Naive thymus-derived CD4-positive, alpha-beta T cell (primary cell): Measurements from ENCODE around the gene RNASEH2A. TPM values are rescaled to one million over a fixed set of nuclear protein-coding genes. Genes with fewer than 3 reads are reported as not detected.

Source experiments
- ATAC-seq: fragments of 150-1000 bp; cut with Tn5 transposase; 2 replicates; pipeline ENCODE4 v1.10.0; 2021; ENCODE audit warnings: mild to moderate bottlenecking, moderate library complexity
- CTCF ChIA-PET: fragments of 350-600 bp; sonication (Branson Sonifier 250); formaldehyde crosslinking; loops from one replicate; lab custom pipeline; 2021; ENCODE audit warnings: antibody characterized with exemption; lab: Charles Lee
- POLR2A ChIA-PET: fragments of 350-600 bp; sonication (Branson Sonifier 250); formaldehyde crosslinking; loops from one replicate; lab custom pipeline; 2021; ENCODE audit warnings: antibody characterized with exemption, inconsistent platforms; lab: Charles Lee
- DNase-seq, 9 donors: peaks; one replicate each; pipeline versions ENCODE4 v3.0.0 to v3.0.0-alpha.2; 2020 to 2022; ENCODE audit warnings: mixed read lengths in 1 of 9
- H3K27ac ChIP-seq: one replicate; pipeline ENCODE4 v1.7.0; 2013; ENCODE audit warnings: mild to moderate bottlenecking, low read depth, low read length, moderate library complexity
- H3K27me3 ChIP-seq, 2 donors: one replicate each; pipeline ENCODE4 v1.7.0; 2013; ENCODE audit warnings: low read length in 2 of 2, mild to moderate bottlenecking in 2 of 2, moderate library complexity in 2 of 2; ENCODE audit not compliant: control insufficient read depth in 2 of 2, insufficient read depth in 2 of 2
- H3K36me3 ChIP-seq, 3 experiments: 1 replicate in 2 of 3; 2 replicates in 1 of 3; pipeline ENCODE4 v1.7.0; 2013; ENCODE audit warnings: low read length in 3 of 3, mild to moderate bottlenecking in 3 of 3, moderate library complexity in 1 of 3; ENCODE audit not compliant: insufficient read depth in 3 of 3, control insufficient read depth in 2 of 3
- H3K4me1 ChIP-seq, 2 donors: one replicate each; pipeline ENCODE4 v1.7.0; 2013; ENCODE audit warnings: low read length in 2 of 2, mild to moderate bottlenecking in 2 of 2, moderate library complexity in 1 of 2; ENCODE audit not compliant: control insufficient read depth in 2 of 2, insufficient read depth in 2 of 2
- H3K4me3 ChIP-seq: 2 replicates; pipeline ENCODE4 v1.7.0; 2013; ENCODE audit warnings: mild to moderate bottlenecking, low read length
- H3K9me3 ChIP-seq, 3 experiments: 1 replicate in 2 of 3; 2 replicates in 1 of 3; pipeline ENCODE4 v1.7.0; 2013; ENCODE audit warnings: low read length in 3 of 3; ENCODE audit not compliant: control insufficient read depth in 2 of 3
- H3K27ac Mint-ChIP-seq, 9 donors: one replicate each; pipeline ENCODE4 v1.8.0; 2020 to 2022; ENCODE audit warnings: mixed read lengths in 9 of 9, mild to moderate bottlenecking in 8 of 9, moderate library complexity in 5 of 9, inconsistent platforms in 2 of 9
- H3K27me3 Mint-ChIP-seq, 5 donors: one replicate each; pipeline ENCODE4 v1.8.0; 2021 to 2022; ENCODE audit warnings: mixed read lengths in 5 of 5, mild to moderate bottlenecking in 1 of 5
- H3K36me3 Mint-ChIP-seq, 5 donors: one replicate each; pipeline ENCODE4 v1.8.0; 2020 to 2022; ENCODE audit warnings: mixed read lengths in 5 of 5, mild to moderate bottlenecking in 3 of 5, inconsistent platforms in 1 of 5
- H3K4me1 Mint-ChIP-seq, 7 donors: one replicate each; pipeline ENCODE4 v1.8.0; 2020 to 2022; ENCODE audit warnings: mixed read lengths in 7 of 7, mild to moderate bottlenecking in 3 of 7, inconsistent platforms in 1 of 7
- H3K4me3 Mint-ChIP-seq, 10 donors: one replicate each; pipeline ENCODE4 v1.8.0; 2020 to 2022; ENCODE audit warnings: mild to moderate bottlenecking in 10 of 10, mixed read lengths in 10 of 10, moderate library complexity in 6 of 10, inconsistent platforms in 2 of 10
- H3K9me3 Mint-ChIP-seq, 11 donors: one replicate each; pipeline ENCODE4 v1.8.0; 2020 to 2022; ENCODE audit warnings: mixed read lengths in 11 of 11, mild to moderate bottlenecking in 4 of 11, inconsistent platforms in 1 of 11, moderate library complexity in 1 of 11
- intact Hi-C, 2 donors: fragments of 100-400 bp; cut with micrococcal nuclease; formaldehyde crosslinking; loops; one replicate each; pipeline ENCODE4 v1.15.1; 2023
- polyA plus RNA-seq, 2 donors: library from polyadenylated mRNA; unstranded; fragments of 300-500 nt; fragmentation: Illumina TruSeq; gene quantifications; one replicate each; pipeline ENCODE4 v1.2.3, GENCODE V29; 2021
- total RNA-seq, 6 experiments: library from RNA in 5 of 6; stranded (reverse) in 5 of 6; gene quantifications; 1 replicate in 5 of 6; 2 replicates in 1 of 6; pipeline ENCODE4 v1.2.3 and lab custom pipeline; 2021 to 2026

RNASEH2A gene
- total and polyA plus RNA-seq, 7 experiments from 2014 or later, result 1.6 to 30.9 (median 12.8) TPM

DNA sequence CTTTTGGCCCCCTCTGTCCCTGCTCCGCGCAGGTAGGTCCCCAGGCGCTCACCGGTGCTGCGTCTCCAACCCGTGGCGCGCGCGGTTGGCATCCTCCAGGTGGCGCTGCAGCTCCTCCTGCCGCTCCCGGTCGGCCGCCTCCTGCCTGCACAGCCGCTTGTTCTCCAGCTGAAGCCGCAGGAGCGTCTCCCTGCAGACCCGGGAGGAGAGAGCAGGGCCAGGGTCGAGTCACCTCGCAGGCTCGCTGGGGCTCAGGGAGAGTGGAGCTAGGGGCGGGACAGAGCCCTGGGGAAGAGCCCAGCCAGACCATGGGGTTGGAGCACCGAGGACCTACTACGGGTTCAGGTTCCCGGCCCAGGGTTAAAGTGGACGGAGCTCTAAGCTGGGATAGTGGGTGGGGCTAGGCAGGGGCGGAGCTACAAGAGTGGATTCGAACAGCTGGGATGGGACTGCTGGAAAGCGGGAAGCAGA is 40.3 kb upstream of the RNASEH2A start:
- no peaks in the 10 kb centered on the region for H3K27me3 Mint-ChIP-seq
- POLR2A ChIA-PET, result interaction anchor here (0.6 to 3.8 kb wide), 12 partner anchors 9 to 197 kb away, joined by 3 to 29 read pairs (median 4); partner anchors contain the start of genes HOOK2 and JUNB
- CTCF ChIA-PET, result interaction anchor here (0.6 to 7.8 kb wide), 16 partner anchors 8 to 362 kb away, joined by 3 to 121 read pairs (median 4); partner anchors contain the start of gene TNPO2
- H3K9me3 Mint-ChIP-seq, result no peaks in the 10 kb centered on the region
- peak overlapping the region in 3 of 10 donors; percentile 7 to 60 (median 44) for H3K4me3 Mint-ChIP-seq
- H3K27ac ChIP-seq, result no peak overlapping the region
- H3K9me3 ChIP-seq, result no peaks in the 10 kb centered on the region
- peak in 8 of 9 donors; percentile 64 to 89 (median 72) for DNase-seq
- intact Hi-C loops, result loop anchor here (1.0 kb wide), 3 partner anchors 9 to 81 kb away; partner anchors contain the start of gene HOOK2 (in 1 of the 2)
- H3K27ac Mint-ChIP-seq, result no peak overlapping the region
- peak; percentile 92 for ATAC-seq
- H3K4me1 ChIP-seq, result no peaks in the 10 kb centered on the region
- H3K4me3 ChIP-seq, result no peak overlapping the region
- H3K4me1 Mint-ChIP-seq, result peaks cover 0 to 9% (median 0%) of the 10 kb centered on the region in 7 donors
- peaks cover 0 to 14% (median 0%) of the 10 kb centered on the region in 5 donors for H3K36me3 Mint-ChIP-seq
- no peaks in the 10 kb centered on the region for H3K27me3 ChIP-seq
- H3K36me3 ChIP-seq, result peaks cover 0 to 9% (median 4%) of the 10 kb centered on the region in 3 experiments

DNA sequence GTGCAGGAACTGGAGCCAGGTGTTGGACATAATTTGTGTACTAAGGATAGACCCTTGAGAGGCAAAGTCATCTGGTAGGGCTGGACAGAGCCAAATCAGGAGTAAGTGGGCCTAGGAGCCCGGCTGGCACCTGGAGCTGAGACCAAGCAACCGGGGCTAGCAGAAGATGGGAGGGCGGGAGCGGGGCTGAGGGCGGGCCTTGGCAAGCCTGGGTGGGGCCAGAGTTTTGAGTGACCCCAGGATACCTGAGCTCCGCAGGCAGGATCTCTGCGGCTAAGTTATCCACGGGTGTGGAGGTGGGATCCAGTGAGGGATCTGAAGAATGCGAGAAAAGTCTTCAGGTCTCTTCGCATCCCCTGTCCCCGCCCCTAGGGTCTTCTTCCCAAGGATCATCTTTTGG is 39.2 kb upstream of the RNASEH2A start:
- ATAC-seq, result no peak
- Mint-ChIP-seq H3K27ac (no peak overlapping the region), H3K27me3 (no peaks in the 10 kb centered on the region), H3K9me3 (no peaks in the 10 kb centered on the region), H3K36me3 (peaks cover 0 to 14% (median 0%) of the 10 kb centered on the region in 5 donors), H3K4me3 (no peak overlapping the region), H3K4me1 (peaks cover 0 to 10% (median 0%) of the 10 kb centered on the region in 7 donors)
- Histone ChIP-seq H3K4me3 (no peak overlapping the region), H3K9me3 (no peaks in the 10 kb centered on the region), H3K27me3 (no peaks in the 10 kb centered on the region), H3K4me1 (no peaks in the 10 kb centered on the region), H3K27ac (no peak overlapping the region), H3K36me3 (peaks cover 0 to 9% (median 4%) of the 10 kb centered on the region in 3 experiments)
- intact Hi-C loops, result no loop called here
- CTCF ChIA-PET, result interaction anchor here (0.7 to 7.8 kb wide), 5 partner anchors 9 to 80 kb away, joined by 3 to 121 read pairs (median 10); no protein-coding TSS in a partner anchor
- no peak for DNase-seq
- POLR2A ChIA-PET, result interaction anchor here (2.9 to 3.8 kb wide), 2 partner anchors 25 to 28 kb away, joined by 18 to 29 read pairs; partner anchors contain the start of gene JUNB

DNA sequence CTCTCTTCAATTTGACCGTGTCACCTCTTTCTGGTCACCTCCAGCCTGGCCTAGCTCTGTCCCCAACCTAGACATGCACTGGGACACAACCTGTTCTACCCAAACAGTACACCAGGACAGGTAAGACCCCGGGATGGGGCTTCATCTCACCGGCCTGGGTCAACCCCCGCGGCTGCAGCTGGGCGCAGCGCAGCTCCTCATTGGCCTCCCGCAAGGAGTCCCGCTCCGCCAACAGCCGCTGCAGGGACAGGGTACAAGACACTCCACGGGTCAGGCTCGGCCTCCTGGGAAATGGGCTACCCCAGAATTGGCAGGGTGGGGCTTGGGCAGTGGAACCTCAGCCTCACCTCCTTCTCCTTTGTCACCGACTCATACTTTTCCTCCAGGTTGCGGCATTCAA is 38.7 kb upstream of the RNASEH2A start:
- H3K36me3 ChIP-seq, result peaks cover 0 to 9% (median 4%) of the 10 kb centered on the region in 3 experiments
- no peak overlapping the region for H3K27ac ChIP-seq
- H3K4me1 ChIP-seq, result no peaks in the 10 kb centered on the region
- Mint-ChIP-seq H3K9me3 (no peaks in the 10 kb centered on the region), H3K36me3 (peaks cover 0 to 14% (median 0%) of the 10 kb centered on the region in 5 donors), H3K4me1 (peaks cover 0 to 10% (median 0%) of the 10 kb centered on the region in 7 donors), H3K27ac (peak overlapping the region in 1 of 9 donors; percentile 58), H3K27me3 (no peaks in the 10 kb centered on the region), H3K4me3 (no peak overlapping the region)
- intact Hi-C loops, result no loop called here
- ATAC-seq, result no peak
- CTCF ChIA-PET, result interaction anchor here (0.7 to 7.8 kb wide), 4 partner anchors 10 to 80 kb away, joined by 3 to 121 read pairs (median 60); no protein-coding TSS in a partner anchor
- H3K4me3 ChIP-seq, result no peak overlapping the region
- no peak for DNase-seq
- no peaks in the 10 kb centered on the region for H3K27me3 ChIP-seq
- POLR2A ChIA-PET, result interaction anchor here (2.9 to 3.8 kb wide), 2 partner anchors 24 to 28 kb away, joined by 18 to 29 read pairs; partner anchors contain the start of gene JUNB
- H3K9me3 ChIP-seq, result no peaks in the 10 kb centered on the region

DNA sequence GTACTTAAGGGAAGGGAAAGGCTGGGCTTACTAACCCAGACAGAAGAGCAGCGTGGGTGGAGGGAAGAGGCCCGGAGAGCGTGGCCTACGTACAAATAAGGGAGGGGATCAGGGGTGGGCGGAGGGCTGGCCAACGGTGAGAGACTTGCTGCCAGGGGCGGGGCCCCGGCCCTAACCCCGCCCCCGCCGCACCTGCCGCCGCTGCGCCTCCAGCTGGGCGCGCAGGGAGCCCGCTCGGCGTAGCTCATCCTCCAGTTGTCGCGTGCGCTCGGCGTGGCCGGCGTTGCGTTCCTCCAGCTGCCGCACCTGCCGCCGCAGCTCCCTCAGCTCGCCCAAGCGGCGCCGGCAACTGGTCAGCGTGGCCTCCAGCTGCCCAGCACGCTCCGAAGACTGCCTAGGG is 36.7 kb upstream of the RNASEH2A start:
- Mint-ChIP-seq H3K27me3 (no peaks in the 10 kb centered on the region), H3K27ac (peak overlapping the region in 1 of 9 donors; percentile 64), H3K4me1 (peaks cover 4 to 16% (median 10%) of the 10 kb centered on the region in 7 donors), H3K4me3 (peak overlapping the region in 3 of 10 donors; percentile 23 to 51 (median 39)), H3K36me3 (peaks cover 0 to 5% (median 0%) of the 10 kb centered on the region in 5 donors), H3K9me3 (peaks cover 0 to under 1% (median 0%) of the 10 kb centered on the region in 11 donors)
- CTCF ChIA-PET, result interaction anchor here (0.6 to 7.7 kb wide), 7 partner anchors 9 to 94 kb away, joined by 3 to 38 read pairs (median 4); no protein-coding TSS in a partner anchor
- Histone ChIP-seq H3K9me3 (no peaks in the 10 kb centered on the region), H3K4me3 (no peak overlapping the region), H3K36me3 (peaks cover 0 to 7% (median 4%) of the 10 kb centered on the region in 3 experiments), H3K27me3 (no peaks in the 10 kb centered on the region), H3K27ac (no peak overlapping the region), H3K4me1 (peaks cover 3% of the 10 kb centered on the region in 2 donors)
- intact Hi-C loops, result no loop called here
- peak; percentile 78 for ATAC-seq
- peak in 5 of 9 donors; percentile 37 to 46 (median 40) for DNase-seq
- POLR2A ChIA-PET, result interaction anchor here (0.6 to 1.3 kb wide), 3 partner anchors 9 to 25 kb away, joined by 3 to 4 read pairs (median 4); no protein-coding TSS in a partner anchor

DNA sequence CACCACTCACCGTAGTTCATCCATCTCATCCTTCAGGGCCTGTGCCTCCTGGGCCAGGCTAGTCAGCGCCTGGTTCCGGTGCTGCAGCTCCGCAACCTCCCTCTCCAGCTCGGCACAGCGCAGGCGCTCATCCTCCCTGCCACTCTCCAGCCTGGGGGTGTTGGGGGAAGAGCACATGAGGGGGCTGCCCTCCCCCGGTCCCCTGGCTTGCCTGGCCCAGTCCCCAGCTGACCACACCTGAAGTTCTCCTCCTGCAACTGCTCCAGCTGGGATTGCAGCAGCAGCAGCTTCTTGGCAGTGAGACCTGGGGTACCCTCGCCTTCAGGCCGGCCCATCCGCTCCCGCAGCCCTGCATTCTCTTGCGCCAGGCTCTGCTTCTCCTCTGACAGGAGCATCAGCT is 35.5 kb upstream of the RNASEH2A start:
- H3K4me3 ChIP-seq, result no peak overlapping the region
- peaks cover 7% of the 10 kb centered on the region in 2 donors for H3K4me1 ChIP-seq
- H3K9me3 ChIP-seq, result no peaks in the 10 kb centered on the region
- no peaks in the 10 kb centered on the region for H3K27me3 ChIP-seq
- CTCF ChIA-PET, result interaction anchor here (1.3 to 7.7 kb wide), 4 partner anchors 10 to 77 kb away, joined by 4 to 38 read pairs (median 7); no protein-coding TSS in a partner anchor
- intact Hi-C loops, result no loop called here
- no peak for DNase-seq
- POLR2A ChIA-PET, result interaction anchor here (0.7 to 1.5 kb wide), 3 partner anchors 21 to 31 kb away, joined by 3 to 5 read pairs (median 3); partner anchors contain the start of genes JUNB and THSD8
- Mint-ChIP-seq H3K27ac (no peak overlapping the region), H3K4me3 (no peak overlapping the region), H3K36me3 (no peaks in the 10 kb centered on the region), H3K9me3 (peaks cover 0 to 2% (median 0%) of the 10 kb centered on the region in 11 donors), H3K27me3 (no peaks in the 10 kb centered on the region), H3K4me1 (peaks cover 6 to 16% (median 10%) of the 10 kb centered on the region in 7 donors)
- H3K27ac ChIP-seq, result no peak overlapping the region
- no peak for ATAC-seq
- H3K36me3 ChIP-seq, result peaks cover 0 to 5% (median 4%) of the 10 kb centered on the region in 3 experiments

DNA sequence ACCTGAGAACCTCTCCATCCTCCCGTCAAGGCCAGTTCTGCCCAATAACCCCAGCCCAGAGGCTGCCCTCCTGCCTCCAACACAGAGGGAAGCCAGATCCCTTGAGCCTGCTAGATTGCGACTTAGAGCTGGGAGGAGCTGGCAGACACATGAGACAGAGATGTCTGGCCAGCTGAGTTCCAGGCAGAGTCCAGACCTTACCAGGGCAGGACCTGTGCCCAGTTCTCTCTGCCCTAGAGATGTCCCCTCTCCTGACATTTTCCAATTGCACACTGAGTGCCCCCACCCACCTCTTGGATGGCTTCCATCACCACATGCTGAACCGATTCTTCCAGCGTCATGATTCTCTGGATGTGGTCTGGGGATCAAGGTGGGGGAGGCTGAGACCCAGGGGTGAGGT is 34.1 kb upstream of the RNASEH2A start:
- no peak for ATAC-seq
- intact Hi-C loops, result no loop called here
- Mint-ChIP-seq H3K4me3 (no peak overlapping the region), H3K4me1 (peaks cover 6 to 15% (median 9%) of the 10 kb centered on the region in 7 donors), H3K27me3 (no peaks in the 10 kb centered on the region), H3K36me3 (no peaks in the 10 kb centered on the region), H3K9me3 (peaks cover 0 to 2% (median 0%) of the 10 kb centered on the region in 11 donors), H3K27ac (no peak overlapping the region)
- Histone ChIP-seq H3K27ac (no peak overlapping the region), H3K27me3 (no peaks in the 10 kb centered on the region), H3K4me3 (no peak overlapping the region), H3K4me1 (peaks cover 7 to 9% of the 10 kb centered on the region in 2 donors), H3K36me3 (peaks cover 0 to 5% (median 4%) of the 10 kb centered on the region in 3 experiments), H3K9me3 (no peaks in the 10 kb centered on the region)
- CTCF ChIA-PET, result interaction anchor here (0.6 to 7.7 kb wide), 2 partner anchors 12 to 39 kb away, joined by 3 to 38 read pairs; no protein-coding TSS in a partner anchor
- no peak for DNase-seq
- POLR2A ChIA-PET, result interaction anchor here (1.2 to 12.9 kb wide), 2 partner anchors 12 to 22 kb away, joined by 3 to 621 read pairs; partner anchors contain the start of gene JUNB
